HG03159 (cell line): ENCODE results near the gene GABPB1.

ENCODE experiments used
- ATAC-seq: cut with Tn5 transposase; IDR thresholded peaks from one replicate; pipeline ENCODE4 v1.9.1; 2021; ENCODE audit warnings: mild to moderate bottlenecking, moderate library complexity; ENCODE audit not compliant: unreplicated experiment

The GABPB1 gene

DNA sequence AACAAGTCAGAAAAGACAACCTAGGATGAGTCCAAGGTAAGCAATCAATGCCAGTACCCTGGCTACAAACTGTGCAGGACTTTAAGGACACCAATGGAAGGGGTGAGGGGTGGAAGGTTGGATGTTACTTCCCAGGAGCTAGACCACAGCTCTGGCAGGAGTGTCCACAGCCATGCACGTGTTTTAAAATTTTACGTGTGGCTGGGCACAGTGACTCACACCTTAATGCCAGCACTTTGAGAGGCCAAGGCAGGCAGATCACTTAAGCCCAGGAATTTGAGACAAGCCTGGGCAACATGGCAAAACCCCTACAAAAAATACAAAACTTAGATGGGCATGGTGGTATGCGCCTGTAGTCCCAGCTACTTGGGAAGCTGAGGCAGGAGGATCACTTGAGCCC lies 74.7 kb downstream of the GABPB1 start:
- no peak for ATAC-seq

DNA sequence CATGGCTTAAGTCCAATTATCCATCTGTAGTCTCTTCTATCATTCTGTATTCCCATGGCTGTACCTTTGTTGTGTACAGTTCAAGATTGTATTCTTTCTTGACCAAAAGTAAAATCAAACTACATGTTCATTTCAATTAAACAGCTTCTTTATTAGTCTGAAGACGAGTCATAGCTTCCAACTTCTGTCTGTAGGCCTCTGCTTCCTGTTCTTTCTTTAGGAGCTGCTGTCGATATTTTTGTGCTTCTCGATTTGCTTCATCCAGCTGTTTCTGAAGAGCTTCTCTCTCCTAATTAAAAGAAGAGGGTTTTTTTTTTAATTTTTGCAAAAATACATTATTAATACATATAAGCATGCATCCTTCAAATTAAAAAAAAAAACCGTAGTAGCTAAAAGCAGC lies 76.5 kb downstream of the GABPB1 start:
- ATAC-seq, result no peak

- no peak for ATAC-seq
Measured at GRCh38 chr15:50277370-50277769, 77.6 kb downstream of the GABPB1 start.

- ATAC-seq, result no peak
Measured at GRCh38 chr15:50275908-50276307, 79.1 kb downstream of the GABPB1 start.

DNA sequence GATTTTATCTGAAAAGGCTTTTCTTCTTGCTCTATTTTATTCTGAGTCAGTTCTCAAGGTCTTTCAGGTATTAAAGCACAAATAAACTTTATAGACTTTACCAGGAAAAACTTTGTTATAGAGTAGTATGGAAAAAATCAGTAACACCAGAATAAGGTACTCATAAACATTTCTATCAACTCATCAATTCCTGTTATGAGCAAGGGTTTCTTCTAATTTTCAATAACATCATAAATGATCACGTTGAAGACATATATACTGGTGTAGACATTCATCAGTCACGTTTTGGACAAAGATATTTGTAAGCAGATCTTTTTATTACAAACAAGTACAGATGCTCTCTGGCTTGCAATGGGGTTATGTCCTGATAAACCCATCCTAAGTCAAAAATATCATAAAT lies 79.9 kb downstream of the GABPB1 start:
- no peak for ATAC-seq

DNA sequence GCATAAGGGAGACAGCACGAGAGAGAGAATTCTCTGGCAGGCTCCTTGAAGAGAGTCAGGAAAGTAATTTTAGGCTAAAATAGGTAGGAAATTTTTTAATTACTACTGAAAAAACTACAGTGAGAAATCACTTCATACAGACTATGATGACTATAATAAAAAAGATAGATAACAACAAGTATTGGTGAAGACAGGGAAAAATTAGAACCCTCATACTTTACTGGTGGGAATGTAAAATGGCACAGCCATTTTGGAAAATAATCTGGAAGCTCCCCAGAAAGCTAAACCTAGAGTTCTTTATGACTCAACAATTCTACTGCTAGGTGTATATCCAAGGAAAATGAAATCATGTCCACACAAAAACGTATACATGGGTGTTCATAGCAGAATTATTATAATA lies 87.4 kb downstream of the GABPB1 start:
- ATAC-seq, result no peak

DNA sequence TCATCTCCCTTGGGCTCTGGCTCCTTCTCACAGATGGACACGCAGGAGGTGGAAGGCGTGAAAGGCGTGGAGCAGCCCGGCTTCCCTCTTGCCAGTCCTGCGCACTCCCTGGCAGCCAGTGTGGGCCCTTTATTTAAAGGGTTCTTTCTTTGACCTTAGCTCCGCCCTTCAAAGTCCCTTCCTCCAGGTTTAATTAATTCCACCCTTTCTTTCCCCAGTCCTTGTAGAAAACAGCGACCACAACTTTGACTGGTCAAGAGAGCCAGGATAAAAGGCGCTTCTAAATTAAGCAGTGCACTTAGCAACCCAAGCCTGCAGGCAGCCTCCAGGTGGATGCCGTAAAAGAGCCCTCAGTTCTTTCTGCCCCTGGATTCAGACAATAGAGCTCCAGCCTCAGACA lies 89.4 kb downstream of the GABPB1 start, which contains the start of gene HDC:
Gene HDC (minus strand): TSS at position 107 of the 400 bp plus-strand sequence. CDS start 103 bp downstream, at position 4.
- no peak for ATAC-seq

GRCh38 chr15:50262533-50262932 lies 92.5 kb downstream of the GABPB1 start:
- no peak for ATAC-seq

DNA sequence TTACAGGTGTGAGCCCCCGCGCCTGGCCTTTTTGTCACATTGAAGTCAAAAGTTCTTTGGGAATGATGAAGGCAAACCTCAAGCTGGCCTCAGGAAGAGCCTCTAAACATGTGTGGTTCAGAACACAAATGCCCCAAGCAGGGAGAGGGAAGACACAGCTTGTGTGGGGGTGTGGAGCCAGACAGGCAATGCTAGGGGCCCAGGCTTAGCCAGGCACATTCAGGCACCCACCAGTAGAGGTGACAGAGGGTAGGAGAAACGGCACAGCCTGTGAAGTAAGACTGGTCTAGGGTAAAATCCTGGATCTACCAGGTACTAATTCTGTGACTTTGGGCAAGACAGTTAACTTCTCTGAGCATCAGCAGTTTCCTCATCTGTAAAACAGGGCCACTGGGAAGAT lies 93.0 kb downstream of the GABPB1 start:
- ATAC-seq, result no peak

- ATAC-seq, result no peak
Measured at GRCh38 chr15:50260969-50261496, 94.0 kb downstream of the GABPB1 start.

DNA sequence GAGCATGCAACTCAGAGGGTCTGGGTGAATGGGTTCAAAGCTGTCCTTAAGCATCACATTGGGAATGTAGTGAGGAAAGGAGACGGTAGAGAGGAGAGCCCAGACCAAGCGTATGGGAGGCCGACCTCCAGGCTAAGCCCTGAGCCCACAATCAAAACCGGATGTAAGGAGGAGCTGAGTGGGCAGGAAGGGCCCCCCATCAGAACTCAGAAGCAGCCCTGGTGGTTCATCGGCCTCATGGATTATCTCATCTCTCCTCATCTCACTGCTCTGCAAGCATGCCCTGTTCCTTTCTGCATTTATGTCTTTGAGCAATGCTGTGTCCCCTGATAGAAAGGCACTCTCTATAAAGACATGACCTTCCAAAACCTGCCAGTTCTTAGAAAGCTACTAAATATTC lies 95.7 kb downstream of the GABPB1 start:
- ATAC-seq, result no peak

DNA sequence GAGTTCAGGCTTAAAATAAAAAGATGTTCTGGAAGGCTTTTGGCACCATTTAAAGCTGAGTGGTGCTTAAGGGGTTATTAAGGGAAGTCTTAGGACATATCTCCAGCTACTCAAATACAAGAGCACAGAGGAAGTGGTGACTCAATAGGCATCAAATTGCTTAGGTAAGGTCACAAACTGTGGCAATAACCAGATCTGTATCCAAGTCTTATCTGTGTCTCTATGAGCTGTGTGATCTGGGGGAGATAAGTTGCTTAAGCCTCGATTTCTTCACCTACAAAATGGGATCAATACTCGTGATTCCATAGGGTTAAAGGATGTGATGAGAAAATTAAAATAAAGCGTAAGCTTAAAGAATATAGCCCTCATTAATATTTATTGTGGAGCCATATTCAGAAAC lies 97.1 kb downstream of the GABPB1 start:
- no peak for ATAC-seq

DNA sequence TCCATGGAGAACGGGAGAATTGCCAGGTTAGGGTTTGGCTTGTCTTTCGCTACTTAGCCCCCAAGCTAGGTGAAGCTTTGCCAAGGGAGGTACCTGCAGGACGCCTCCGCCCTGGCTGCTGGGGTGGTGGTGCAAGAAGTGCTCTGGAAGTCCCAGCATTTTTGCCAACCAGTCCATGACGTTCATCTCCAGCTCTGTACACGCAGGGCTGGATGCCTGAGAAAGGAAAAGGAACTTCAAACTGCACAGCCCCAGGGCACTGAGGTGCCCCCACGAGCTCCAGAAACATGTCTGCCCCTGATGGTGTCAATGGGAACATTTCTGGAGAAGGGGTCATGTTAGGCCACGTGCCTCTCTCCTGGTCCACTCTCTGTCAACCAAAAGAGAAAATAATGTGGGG lies 97.7 kb downstream of the GABPB1 start:
- no peak for ATAC-seq

GRCh38 chr15:50256188-50257041 lies 98.6 kb downstream of the GABPB1 start:
- ATAC-seq, result no peak

DNA sequence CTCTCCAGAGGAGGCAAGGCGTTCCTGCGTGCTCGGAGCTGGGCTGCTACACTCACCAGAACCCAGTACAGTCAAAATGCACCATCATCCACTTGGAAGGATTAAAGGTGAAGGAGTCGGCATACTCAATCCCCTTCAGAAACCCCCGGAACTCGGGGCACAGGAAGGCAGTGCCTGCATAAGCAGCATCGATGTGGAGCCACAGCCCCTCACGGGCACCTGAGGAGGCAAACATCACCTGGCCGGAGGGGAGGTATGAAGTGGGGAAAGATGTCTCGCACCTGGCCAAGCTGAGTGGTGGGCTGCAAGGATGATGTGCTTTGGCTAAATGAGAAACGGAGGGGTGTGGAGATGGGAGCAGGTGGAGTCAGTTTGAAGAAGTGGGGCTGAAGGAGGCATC lies 102.4 kb downstream of the GABPB1 start:
- no peak for ATAC-seq

GRCh38 chr15:50251638-50252182 lies 103.3 kb downstream of the GABPB1 start:
- ATAC-seq, result no peak

GRCh38 chr15:50250760-50251394 lies 104.1 kb downstream of the GABPB1 start:
- ATAC-seq, result no peak

GRCh38 chr15:50249704-50250103 lies 105.3 kb downstream of the GABPB1 start:
- no peak for ATAC-seq

DNA sequence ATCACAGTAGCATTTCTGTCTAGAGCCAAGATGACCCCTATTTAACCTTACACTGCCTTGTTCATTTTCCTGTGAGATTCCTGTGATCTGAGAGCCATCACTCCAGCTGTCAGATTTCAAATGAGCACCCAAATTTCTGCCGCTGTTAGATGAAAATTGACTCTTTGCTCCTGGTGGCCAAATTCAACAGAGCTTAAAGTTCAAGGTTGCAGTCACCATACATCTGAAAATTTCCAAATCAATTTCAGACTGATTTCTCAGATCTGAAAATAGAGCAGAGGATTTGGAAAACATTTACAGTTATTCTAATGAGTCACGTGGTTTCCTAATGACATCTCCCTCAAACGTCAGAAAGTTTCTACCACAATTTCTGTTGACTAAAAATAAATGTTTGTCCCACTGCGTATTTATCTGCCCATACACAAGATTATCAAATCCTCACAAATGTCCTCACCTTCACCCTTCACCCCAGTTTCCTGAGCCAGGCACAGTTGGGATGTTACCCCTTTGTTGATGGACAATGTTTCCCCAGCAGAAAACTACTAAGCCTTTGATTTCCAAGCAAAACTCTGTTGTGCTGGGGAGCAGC lies 105.9 kb downstream of the GABPB1 start:
- no peak for ATAC-seq

DNA sequence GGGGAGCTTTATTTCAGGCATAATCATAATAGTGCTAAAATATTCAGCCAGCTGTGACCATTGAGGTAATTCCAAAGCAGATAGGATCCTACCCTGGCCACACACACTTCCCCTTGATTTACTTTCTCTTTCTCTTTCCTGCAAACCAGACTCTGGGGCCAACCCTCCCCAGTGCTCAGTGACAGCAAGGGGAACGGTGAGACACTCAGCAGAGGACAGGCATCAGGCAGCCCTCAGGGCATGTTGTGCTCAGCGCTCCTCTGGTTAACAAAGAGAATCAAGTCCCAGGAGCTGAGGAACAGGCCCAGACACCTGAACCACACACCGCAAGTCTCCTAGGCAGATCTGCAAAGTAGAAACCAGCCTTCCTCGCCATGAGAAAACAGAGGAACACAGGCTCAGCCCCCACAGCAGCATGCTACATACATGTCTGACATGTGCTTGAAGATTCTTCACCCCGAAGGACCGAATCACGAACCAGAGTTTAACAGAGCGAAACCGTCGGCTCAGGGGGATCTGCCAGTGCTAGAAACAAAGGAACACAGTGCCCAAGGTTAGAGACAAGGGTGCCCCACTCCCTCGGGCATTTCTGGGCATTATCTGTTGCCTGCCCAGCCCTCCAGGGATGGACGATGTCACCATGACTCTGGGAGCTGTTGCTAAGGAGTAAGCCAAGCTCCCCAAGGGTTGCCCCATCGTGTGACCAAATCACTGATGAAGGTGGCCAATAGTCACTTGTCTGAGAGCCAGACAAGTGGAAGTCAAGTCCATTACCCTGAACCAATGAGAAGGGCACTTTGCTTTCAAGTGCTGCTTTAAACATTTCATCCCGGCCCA lies 107.0 kb downstream of the GABPB1 start:
- ATAC-seq, result peak; percentile 95

DNA sequence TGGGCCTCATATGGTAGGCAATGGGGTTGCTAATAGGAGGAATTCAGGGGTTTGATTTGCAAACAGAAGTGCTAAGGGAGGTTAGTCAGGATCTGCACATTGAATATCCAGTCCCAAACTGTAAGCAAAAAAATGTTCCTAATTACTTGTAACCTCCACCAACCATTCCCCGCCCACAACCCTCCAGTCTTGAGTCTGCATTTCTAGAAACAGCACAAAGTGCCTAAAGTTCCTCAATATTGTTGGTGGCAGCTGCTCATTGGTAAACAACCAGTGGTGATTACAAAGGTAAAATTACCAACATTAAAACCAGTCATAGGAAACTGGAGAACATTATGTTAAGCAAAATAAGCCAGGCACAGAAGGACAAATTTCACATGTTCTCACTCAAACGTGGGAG lies 108.4 kb downstream of the GABPB1 start:
- no peak for ATAC-seq
